HG02588 (cell line): ENCODE measurements around the gene FAM193B.
"Not testable (repeated sequence)": the region's sequence is repeated elsewhere in the genome, so short reads cannot be mapped to it uniquely, and the experiment has no call there.

ENCODE experiments used
- ATAC-seq: cut with Tn5 transposase; IDR thresholded peaks from one replicate; pipeline ENCODE4 v1.9.1; 2021; ENCODE audit warnings: mild to moderate bottlenecking, moderate library complexity; ENCODE audit not compliant: unreplicated experiment

The FAM193B gene

DNA sequence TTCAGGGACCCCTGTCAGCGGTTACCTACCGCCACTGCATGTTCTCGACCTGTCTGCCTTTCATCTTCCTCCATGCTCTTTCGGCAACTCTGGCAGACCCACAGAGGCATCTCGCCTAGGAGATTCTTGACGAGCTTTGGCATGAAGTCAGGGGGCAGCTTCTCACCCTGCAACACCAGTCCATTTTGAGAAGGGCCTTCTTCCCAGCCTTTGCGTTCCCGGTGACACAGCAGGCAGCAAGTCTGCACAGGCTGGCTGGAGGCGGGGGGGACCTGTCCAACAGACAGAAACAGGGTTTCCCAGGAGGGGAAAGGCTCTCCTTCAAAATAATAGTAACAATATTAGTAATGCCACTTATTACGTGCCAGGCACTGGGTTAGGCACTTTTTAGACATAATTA lies 15.5 kb downstream of the FAM193B start:
- ATAC-seq: no peak

DNA sequence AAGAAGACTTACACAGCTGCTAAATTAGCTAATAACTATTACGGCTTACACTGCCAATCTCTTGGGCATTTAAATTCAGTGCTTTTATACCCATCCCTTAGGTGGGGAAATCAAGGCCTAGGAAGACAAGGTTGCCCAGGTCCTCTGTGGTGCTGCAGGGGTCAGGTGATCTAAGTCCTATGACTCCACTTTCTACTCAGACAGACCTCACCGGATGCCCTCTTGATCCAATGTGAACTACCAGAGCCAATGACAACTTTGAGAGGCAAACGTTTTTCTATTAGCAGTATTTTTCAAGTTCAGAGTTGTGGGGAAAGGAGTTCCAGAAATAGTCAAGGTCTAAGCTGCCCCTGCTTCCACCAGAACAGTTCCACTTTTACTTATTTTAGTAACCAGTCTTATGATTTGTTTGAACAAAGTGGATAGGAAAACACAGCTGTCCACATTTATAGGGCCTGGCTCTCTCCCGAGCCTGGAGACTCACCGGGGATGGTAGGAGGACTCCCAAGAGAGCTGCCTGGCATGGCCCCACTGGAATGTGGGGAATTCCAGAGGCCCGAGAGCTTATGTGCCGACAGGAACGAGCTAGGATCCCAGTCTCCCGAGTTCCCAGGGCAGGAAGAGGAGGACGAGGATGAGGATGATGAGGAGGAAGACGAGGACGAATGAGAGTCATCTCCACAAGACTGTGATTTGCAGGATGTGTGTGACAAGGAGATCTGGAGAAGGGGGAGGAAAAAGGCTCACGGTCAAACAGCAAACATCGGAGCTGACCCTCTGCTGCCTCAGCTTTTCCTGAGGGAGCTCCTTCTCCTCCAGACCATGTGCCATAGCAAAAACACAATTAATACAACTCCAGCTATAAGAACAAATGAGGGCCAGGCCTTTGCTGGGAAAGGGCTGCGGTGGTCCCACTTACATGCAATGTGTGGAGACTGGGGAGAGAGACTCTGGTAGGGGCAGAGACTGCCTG lies 16.7 kb downstream of the FAM193B start:
- ATAC-seq: no peak

DNA sequence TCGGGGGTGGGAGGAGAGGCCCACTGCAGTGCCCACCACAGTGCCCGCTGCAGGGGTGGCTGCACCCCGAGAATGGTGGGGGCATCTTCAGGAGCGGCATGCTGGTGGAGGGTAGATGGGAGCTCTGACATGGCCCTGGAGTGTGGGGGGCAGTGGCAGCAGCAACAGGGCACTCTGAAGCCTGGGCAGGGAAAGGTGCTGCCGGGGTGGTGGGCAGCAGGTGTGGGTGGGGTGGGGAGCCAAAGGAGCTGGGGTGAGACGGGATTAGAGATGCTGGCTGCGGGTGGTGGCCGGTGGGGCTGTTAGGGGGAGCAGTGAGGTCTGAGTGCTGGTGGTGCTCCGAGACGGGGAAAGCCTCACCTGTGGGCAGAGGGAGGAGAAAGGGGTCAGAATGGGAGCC lies 18.0 kb downstream of the FAM193B start:
- ATAC-seq: no peak

DNA sequence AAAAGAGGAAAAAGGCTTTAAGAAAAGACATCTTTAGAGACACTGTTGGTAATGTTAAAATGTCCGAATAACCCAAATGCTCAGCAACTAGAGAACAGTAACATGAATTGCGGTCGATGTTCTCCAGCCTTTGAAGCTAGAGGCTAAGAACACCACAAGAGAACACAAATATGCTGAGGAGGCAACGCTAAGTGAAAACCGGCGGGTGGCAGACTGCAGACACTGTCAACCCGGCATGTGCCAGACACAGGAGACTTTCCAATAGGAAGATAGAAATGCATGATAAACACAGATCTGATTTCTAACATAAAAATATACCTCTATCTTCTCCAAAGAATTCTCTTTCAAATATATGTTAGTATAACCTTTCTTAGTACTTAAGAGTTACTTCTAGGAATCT lies 19.2 kb downstream of the FAM193B start:
- ATAC-seq: no peak

DNA sequence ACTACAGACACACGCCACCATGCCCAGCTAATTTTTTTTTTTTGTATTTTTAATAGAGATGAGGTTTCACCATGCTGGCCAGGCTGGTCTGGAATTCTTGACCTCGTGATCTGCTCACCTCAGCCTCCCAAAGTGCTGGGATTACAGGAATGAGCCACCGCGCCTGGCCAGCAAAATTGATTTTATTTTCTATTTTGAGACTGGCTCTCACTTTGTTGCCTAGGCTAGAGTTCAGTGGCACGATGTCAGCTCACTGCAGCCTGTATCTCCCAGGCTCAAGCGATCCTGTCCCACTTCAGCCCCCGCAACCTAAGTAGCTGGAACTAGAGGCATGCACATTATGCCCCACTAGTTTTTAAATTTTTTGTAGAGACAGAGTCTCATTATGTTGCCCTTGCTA lies 19.9 kb downstream of the FAM193B start:
- ATAC-seq: not testable (repeated sequence)

DNA sequence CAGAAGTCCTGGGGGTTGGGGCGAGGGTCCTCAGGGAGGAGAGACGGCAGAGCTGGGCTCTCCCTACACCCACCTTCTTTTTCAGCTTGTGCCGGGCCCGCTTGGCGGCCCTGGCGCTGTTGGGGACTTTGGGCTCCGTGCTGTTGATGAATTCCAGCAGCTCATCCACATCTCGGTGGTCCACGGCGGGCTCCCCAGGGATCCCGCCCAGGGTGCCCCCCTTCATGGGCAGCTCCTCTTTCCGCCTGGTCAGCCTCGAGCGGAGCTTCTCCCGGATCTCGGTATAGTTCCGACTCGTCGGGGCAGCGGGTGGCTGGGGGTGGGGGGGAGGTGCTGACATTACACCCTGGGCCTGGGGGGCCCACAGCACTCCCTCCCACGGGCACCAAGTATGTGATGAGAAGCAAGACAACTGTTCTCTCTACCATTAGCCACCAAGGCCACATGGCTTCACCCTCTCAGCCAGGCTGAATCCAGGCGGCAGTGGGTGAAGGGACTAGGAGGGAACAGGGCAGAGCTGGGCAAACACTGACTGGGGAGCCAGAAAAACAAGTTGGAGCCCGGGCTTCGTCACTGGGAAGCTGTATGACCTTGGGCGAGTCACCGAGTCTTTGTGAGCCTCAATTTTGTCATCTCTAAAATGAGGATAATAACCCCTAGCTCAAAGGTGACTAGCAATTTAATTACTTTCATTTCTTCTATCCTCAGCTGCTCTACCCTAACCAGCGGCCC lies 23.0 kb downstream of the FAM193B start:
- no peak for ATAC-seq

DNA sequence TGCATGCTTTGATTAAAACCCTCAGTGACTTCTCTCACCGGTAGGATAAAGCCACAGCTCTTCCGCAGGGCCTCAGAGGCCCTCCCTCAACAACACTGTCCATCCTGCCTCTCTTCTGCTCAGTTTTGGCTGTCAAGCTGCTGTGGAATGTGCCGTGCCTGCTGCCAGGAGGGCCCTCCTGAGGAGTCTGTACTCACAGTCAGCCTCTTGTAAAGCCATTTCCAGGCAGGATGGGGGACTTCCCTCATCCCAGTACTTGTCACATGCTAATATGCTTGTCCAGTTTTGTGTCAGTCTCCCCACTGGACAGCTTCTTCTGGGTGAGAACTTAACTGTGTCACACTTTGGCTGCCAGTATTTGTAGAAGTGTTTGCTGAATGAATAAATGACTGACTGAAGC lies 23.7 kb downstream of the FAM193B start:
- no peak for ATAC-seq

DNA sequence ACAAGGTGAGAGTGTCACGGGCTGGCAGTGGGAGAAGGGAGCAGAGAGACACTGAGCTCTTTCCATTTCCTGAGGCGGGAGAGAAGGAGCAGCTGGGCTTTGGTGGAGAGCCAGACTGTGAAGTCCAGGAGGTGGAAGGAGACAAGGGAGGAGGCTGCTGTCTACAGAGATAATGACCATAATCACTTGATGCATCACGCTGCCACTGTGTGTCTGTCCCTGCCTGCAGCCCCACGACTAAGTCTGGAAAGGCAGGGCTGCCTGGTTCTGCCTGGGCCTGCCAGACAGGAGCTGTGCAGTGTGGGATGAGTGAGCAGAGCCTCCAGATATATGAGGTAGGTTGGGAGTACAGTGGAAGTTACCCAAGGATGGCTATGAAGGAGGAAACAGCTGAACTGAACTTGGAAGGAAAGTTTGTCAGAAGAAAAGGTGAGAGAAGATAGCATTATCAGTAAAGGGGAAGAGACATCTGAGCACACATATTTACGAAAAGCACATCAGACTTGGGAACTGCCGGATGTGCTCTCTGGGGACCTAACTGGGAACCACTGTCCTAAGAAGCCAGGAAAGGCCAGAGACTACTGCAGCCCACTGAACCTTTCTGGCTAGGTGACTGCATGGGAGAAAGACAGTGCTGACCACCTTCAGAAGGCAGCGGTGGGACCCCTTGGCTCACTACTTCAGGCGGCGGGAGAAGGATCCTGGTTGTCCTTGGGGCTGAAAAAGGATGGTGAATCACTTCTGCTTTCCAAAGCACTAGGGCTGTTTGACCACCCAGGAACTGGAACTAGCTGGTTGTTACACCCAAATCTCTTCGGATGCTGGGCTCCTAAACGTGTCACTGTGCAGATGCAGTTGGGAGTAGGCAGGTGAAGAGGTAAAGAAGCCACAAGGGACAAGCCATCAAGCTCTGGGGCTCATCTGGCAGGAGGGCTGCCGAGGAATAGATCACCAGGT lies 24.8 kb downstream of the FAM193B start:
- ATAC-seq: no peak

DNA sequence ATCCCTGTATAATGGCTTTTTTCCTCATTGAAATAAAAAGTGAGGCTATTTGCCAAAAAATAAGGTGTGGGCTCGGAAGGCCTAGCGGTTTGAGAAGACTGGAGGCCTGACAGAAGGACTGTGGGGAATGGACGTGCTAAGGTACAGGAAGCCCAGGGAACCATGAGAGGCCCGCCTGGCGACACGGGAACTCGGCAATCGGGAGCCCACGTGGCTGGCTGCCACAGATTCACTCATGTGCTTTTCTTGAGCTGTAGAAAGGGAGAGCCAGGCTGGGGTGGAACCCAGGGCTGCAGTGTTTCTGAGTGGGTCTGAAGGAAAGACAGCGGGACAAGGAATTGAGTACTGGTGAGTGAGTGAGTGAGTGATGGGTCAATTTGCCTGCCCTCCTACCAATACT lies 25.7 kb downstream of the FAM193B start:
- ATAC-seq: no peak

DNA sequence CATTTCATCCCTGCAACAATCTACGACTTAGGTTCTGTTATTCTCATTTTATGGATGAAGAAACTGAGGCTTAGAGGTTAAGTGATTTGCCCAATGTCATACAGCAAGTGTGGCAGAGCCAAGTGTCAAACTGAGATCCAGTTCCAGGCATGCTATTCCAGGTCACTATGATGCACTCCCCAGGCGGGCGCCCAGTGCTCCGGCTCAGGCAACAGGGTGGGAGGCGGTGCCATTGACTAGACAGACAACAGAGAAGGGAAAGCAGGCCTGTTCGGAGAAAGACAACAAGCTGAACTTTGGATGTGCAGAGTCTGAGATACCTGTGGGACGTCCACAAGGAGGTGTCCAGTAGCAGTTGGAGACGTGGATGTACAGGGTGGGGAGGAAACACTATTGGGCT lies 26.8 kb downstream of the FAM193B start:
- no peak for ATAC-seq

DNA sequence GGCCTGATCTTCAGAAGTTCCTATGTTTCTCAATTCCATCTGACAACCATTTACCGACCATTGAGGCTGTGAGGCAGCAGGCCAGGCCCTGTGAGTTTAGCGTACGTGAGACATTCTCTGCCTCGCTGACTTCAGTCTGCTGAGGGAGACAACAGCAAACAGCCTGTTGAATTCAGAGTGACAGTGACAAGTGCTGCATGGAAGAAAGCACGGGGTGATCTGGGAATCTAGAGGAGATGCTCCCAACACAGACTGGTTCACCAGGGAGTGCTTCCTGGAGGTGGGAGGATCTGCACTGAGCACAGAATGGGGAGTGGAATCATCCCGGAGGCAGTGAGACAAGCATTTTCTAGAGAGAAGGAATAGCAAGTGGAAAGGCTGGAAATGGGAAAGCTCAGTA lies 27.6 kb downstream of the FAM193B start:
- no peak for ATAC-seq

DNA sequence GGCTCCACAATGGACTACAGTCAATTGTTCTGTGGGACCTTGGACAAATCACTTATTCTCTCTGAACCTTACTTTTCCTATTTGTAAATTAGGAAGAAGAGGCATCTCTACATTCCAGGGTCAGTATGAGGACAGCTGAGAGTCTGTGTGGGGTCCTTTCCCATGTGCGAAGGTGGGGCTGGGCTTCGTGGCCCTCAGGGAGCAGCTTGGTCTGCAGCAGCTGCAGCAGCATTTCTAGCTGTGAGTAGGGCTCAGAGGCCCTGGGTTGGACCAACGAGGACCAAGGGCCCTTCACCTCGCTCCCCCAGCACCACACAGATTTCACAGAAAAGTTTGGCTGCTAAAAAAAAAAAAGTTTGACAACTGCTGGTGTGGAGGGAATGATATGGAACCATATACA lies 28.2 kb downstream of the FAM193B start:
- no peak for ATAC-seq

DNA sequence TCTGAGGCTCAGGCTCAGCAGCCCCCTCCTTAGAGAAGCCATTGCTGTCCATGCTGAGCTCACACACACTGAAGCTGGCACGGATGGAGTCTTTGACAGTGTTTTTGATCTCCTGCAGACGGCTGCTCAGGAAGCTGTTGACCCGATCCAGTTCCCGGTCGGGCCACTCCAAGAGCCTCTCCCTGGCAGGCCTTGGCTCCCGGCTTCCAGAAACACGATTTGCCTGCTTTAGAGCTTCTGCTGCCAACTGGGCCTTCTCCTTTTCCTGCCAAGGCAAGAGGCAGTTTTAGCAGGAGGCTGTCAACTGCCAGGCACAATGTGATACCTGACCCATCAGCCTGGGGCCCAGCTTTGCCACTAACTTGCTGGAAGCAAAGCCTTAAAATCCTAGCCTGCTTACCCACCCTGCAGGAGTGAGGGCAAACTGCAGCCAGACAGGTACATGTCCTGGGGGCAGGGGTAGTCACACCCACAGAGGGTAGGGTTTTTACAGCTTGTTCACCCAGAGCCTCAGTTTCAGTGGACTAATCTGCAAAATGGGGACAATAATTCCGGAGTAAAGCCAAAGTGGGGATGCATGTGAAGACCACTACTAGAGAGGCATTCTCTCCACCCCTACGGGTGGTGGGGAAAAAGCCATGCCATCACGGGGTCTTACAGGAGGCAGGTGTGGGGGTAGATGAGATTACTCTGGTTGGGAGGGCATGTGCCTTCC lies 29.3 kb downstream of the FAM193B start:
- ATAC-seq: no peak

DNA sequence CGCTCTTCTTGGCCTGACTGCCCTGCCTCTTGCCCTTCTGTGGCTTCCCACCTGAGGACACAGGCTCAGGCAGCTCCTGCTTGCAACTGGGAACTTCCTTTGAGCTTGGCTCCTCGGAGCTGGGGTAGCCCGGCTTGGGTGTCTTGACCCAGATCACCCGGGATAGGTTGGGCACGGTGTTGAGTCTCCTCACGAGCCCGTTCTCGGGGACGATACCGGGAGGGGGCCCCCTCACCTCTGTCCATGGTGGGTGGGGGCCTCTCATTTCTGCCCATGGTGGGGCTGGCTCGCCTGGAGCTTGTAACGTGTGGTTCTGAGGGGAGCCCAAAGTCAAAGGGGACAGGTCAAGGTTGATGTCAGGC lies 29.8 kb downstream of the FAM193B start:
- ATAC-seq: no peak

DNA sequence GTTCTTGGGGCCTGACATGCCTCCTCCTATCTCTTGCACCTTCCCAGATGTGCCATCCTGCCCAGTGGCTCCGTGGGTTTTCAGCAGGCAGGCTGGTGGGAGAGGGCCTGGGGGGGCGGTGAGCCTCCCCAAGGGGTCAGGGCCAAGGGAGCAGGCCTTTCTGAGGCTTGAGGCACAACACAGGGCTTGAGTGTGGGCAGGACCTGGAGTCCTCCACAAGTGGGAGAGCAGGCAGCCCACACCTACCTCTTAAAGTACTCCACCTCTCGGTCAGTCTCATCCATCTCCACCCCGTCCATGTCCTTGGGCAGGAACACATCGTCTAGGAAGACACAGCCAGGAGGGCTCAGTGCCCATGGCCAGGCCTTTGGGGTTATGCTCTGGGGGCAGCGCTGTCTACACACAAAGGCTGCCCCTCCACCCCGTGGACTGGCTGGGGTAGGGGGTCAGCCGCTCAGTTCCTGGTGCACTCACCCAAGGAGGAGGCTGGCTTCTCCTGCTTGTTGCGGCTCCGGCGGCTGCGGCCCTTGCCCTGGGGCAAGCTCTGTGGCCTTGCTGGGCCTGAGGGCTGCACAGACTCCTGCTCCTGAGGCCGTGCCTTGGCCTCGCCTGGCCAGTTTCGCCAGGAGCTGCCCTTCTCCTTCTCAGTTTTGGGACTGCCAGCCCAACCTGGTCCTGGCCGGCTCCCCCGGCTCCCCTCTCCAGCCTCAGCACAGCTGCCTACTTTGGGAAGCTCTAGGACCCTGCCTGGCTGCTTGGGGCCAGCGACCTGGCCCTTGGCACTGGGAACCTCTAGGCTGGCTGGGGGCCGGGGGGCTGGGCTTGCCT lies 30.4 kb downstream of the FAM193B start:
- no peak for ATAC-seq

DNA sequence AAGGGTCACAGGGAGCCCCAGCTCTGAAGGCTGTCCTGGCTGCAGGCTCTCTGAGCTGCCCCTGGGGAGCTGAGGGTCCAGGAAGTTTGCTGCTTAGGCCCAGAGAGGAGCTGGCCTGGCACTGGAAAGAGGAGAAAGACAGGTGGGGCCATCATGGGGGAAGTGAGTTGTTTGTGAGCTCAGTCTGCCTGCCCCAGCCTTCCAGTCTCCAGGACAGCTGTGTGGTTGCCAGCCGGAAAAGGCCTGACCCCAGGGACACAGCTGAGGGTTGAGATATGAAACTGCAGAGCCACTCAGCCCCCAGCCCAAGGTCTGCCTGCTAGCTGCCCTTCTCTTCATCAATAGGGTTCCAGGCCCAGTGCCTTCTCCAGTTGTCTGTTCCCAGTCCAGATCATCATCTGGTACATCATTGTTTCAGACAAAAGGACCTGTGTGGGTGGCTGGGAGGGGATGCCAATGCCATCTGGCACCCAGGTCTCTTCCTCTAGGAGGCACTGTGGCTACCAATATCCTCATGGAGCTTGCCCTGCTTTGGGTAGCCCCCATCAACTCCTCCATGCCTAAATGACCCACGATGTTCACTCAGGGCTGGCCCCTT lies 33.3 kb downstream of the FAM193B start:
- no peak for ATAC-seq

DNA sequence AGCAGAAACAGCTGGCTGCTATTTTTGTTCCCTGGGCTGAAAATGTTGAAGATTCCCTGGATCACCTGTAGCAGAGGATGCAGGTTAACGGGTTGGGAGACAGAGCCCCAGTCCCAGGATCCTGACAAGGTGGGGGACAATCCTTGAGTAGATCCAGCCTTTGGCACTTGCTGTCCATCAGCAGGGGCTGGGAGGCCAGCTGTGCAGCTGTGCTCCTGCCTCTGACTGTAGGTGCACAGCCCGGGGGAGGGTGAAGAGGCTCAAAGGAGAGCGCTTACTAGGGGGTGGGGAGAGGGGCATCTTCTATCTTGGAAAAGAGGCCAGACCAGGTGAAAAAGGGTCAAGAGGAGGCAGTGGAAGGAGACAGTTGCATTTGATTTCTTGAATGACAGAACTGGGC lies 34.1 kb downstream of the FAM193B start:
- ATAC-seq: no peak

DNA sequence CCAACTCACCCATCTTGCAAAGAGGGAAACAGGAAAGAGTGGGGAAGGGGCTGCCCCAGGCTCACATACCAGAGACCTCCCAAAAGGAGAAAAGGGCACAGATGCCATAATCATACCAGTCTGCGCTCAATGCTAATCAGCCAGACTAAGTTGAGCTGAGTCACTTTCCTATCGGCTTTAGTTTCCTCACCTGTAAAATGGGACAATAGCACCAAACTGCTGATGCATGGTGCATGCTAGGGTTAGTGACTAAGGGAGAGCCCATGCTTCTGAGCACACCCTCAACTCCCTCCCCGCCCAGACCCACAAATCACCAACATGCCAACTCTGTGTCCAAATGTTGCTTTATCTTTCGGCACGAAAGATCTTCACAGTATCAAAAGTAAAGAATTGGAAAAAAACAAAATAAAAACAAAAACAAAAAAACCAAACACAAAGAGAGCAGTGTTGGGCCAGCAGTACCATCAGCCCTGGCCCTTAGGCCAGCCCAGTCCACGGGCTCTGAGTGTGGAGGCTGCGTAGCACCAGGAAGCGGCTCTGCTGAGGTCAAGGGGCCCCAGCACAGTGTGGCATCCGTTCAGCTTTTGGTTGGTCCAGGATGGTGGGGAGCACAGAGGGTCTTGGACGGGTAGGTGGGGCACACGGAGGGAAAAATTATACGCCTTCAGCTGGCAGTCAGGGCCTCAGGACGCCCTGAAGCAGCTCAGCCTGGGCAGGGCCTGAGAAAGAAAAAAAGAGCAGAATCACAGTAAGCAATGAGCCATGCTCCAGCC lies 34.7 kb downstream of the FAM193B start:
- ATAC-seq: no peak
